ENCODE measurements around the gene SLC9B2. TPM values are rescaled to one million over a fixed set of nuclear protein-coding genes. Genes with fewer than 3 reads are reported as not detected.
A peak's percentile ranks its signal among the peaks of the same experiment; 100 is the strongest.

Gene SLC9B2
- total RNA-seq, 6 donors from 2014 or later = 1.00 to 18.9 (median 4.3) TPM

DNA sequence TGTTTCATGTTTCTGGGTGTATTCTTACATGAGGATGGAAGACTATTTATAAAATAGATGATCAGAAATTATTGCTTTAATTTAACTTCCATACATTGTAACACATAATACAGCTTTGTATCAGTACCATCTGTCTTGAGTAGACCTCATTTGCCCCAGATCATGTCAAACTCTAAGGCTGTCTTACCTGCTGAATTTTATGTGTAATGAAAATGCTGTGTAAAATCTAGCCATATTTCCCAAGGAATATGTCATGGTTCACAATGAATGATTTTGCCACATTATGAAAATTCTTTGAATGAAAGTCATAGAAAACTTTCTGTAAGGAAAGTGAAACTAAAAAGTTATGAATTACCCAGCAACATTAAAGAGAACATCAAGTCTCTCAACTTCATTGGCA, 15.7 kb upstream of the SLC9B2 start:
- Histone ChIP-seq H3K4me3 (no peak overlapping the region), H3K27me3 (no peaks in the 10 kb centered on the region), H3K27ac (no peak overlapping the region), H3K36me3 (peaks cover 0 to 40% (median 18%) of the 10 kb centered on the region in 4 donors), H3K4me1 (peaks cover 0 to 4% (median 0%) of the 10 kb centered on the region in 4 donors), H3K9me3 (no peaks in the 10 kb centered on the region)
- ATAC-seq (ENCODE audit: low FRiP score in 2 of 2) (no peak), DNase-seq (no peak)
- TF ChIP-seq POLR2AphosphoS5 (IDR thresholded peaks at IDR 0.05) (no peak), CTCF (IDR thresholded peaks at IDR 0.05) (no peak), EP300 (IDR thresholded peaks at IDR 0.05) (no peak), POLR2A (IDR thresholded peaks at IDR 0.05) (no peak)

DNA sequence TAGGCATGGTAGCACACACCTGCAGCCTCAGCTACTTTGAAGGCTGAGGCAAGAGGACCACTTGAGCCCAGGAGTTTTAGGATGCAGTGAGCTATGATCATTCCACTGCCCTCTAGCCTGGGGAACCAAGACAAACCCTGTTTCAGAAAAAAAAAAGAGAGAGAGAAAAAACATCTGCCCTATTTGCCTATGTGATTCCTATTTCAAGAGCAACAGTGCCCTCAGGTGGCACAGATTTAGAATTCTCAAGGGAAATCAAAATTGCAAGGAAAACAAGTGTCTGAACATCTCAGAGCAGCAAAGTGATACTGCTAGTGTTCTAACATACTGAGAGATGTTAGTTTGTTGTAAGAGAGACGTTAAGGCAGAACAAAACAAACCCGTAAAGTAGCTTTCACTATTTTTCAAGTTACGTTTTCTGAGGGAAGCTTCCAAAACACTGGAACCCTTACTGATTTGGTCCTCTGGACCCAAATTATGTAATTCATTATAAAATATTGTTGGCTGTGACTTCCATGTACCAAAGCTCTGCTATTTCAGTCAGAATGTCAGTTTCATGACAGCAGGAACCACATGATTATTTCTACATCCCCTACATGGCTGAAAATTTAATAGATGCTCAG, 15.2 kb upstream of the SLC9B2 start:
- no peak for DNase-seq
- ATAC-seq (ENCODE audit: low FRiP score in 2 of 2) = peak in 1 of 2 donors; percentile 41
- no peaks in the 10 kb centered on the region for H3K9me3 ChIP-seq
- peaks cover 4 to 45% (median 23%) of the 10 kb centered on the region in 4 donors for H3K36me3 ChIP-seq
- peaks cover 0 to 4% (median 0%) of the 10 kb centered on the region in 4 donors for H3K4me1 ChIP-seq
- TF ChIP-seq EP300 (IDR thresholded peaks at IDR 0.05) (no peak), POLR2AphosphoS5 (IDR thresholded peaks at IDR 0.05) (no peak), POLR2A (IDR thresholded peaks at IDR 0.05) (no peak), CTCF (IDR thresholded peaks at IDR 0.05) (peak in 4 of 6 experiments; percentile 12 to 43 (median 34))
- H3K4me3 ChIP-seq = no peak overlapping the region
- WGBS, 2 donors = 65 to 66% methylated on average over 3 of the region's 3 CpGs
- H3K27ac ChIP-seq = no peak overlapping the region
- no peaks in the 10 kb centered on the region for H3K27me3 ChIP-seq

DNA sequence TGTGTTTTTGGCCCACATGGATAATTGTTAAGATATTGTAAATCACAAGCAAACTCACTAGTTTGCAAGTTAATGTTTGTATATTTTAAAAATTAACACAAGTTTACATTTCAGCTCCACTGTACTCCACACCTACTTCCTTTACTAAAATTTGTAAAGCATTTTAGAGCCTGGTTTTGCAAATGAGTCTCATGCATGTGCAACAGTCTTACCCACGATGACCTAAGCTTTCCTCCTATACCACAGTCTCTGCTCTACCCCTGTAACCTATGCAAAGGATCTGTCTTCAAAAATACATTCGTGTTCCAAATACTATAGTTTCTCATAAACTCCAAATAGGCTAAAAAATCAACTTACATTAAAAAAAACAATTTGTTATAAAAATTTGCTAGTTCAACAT, 12.9 kb upstream of the SLC9B2 start:
- DNase-seq (no peak), ATAC-seq (ENCODE audit: low FRiP score in 2 of 2) (no peak)
- H3K27ac ChIP-seq = no peak overlapping the region
- H3K27me3 ChIP-seq = no peaks in the 10 kb centered on the region
- TF ChIP-seq POLR2AphosphoS5 (IDR thresholded peaks at IDR 0.05) = no peak
- TF ChIP-seq POLR2A (IDR thresholded peaks at IDR 0.05) = no peak
- TF ChIP-seq EP300 (IDR thresholded peaks at IDR 0.05) = no peak
- TF ChIP-seq CTCF (IDR thresholded peaks at IDR 0.05) = no peak
- H3K4me1 ChIP-seq = peaks cover 0 to 4% (median 0%) of the 10 kb centered on the region in 4 donors
- WGBS, 2 donors = 84 to 90% methylated on average over 2 of the region's 2 CpGs
- no peak overlapping the region for H3K4me3 ChIP-seq
- H3K9me3 ChIP-seq = no peaks in the 10 kb centered on the region
- H3K36me3 ChIP-seq = peaks cover 4 to 68% (median 31%) of the 10 kb centered on the region in 4 donors

DNA sequence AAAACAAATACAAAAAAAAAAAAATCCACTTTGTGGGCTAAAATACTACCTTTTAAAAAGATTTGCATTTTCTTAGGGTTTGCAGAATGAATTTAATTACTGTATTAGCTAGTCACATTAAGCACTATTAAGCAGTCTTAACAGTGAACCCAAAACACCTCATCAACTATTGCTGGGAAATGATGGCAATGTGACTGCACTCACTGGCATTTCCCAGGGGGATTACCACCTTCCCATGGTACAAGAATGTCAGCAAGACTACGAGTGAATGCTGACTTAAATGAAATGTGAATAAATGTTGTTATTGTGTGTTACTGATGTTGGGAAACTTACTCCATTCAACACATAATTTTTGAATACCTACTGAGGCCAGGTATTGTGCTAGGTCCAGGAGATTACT, 10.0 kb upstream of the SLC9B2 start:
- no peak for TF ChIP-seq EP300 (IDR thresholded peaks at IDR 0.05)
- TF ChIP-seq CTCF (IDR thresholded peaks at IDR 0.05) = no peak
- TF ChIP-seq POLR2AphosphoS5 (IDR thresholded peaks at IDR 0.05) = no peak
- TF ChIP-seq POLR2A (IDR thresholded peaks at IDR 0.05) = no peak
- Histone ChIP-seq H3K4me3 (no peak overlapping the region), H3K4me1 (no peaks in the 10 kb centered on the region), H3K27ac (no peak overlapping the region), H3K27me3 (no peaks in the 10 kb centered on the region), H3K9me3 (no peaks in the 10 kb centered on the region), H3K36me3 (peaks cover 4 to 74% (median 34%) of the 10 kb centered on the region in 4 donors)
- no peak for DNase-seq
- 54 to 79% methylated on average over 1 of the region's 1 CpG for WGBS, 2 donors
- ATAC-seq (ENCODE audit: low FRiP score in 2 of 2) = no peak

Measured in upper lobe of left lung (tissue), 6 donors.